IMR-90 (cell line): ENCODE measurements around the gene ZNF229. TPM values are rescaled to one million over a fixed set of nuclear protein-coding genes. Genes with fewer than 3 reads are reported as not detected.

Experiments used
- polyA plus RNA-seq, 3 experiments: library from polyadenylated mRNA; depleted of rRNA; stranded (reverse); fragments of >200 nt; gene quantifications; 2 replicates each; pipeline ENCODE4 v1.2.3, GENCODE V29; 2012; ENCODE audit warnings: low replicate concordance in 1 of 3
- total RNA-seq: library from RNA; depleted of rRNA; stranded (reverse); fragments of >200 nt; gene quantifications from 2 replicates; pipeline ENCODE4 v1.2.3, GENCODE V29; 2012; rRNA removed

Gene ZNF229
- total and polyA plus RNA-seq, 2 of the 4 experiments (the other 2 are of a cell fraction): 3.4 to 17.6 TPM

Other genes with a start within 250 kb of the ZNF229 start
- 17.8 and 19.2 TPM in 2 replicates for gene ZNF227, start 235.9 kb downstream of the ZNF229 start, total RNA-seq
- 3.4 and 4.9 TPM in 2 replicates for gene ZNF227, start 235.9 kb downstream of the ZNF229 start, polyA plus RNA-seq (2012; rRNA removed)
- gene ZNF233, start 188.6 kb downstream of the ZNF229 start, total RNA-seq: 0.56 and 0.72 TPM in 2 replicates
- 0.26 and 0.39 TPM in 2 replicates for gene ZNF233, start 188.6 kb downstream of the ZNF229 start, polyA plus RNA-seq (2012; rRNA removed)
- gene ZNF235, start 143.4 kb downstream of the ZNF229 start, total RNA-seq: 3.0 and 3.1 TPM in 2 replicates
- gene ZNF235, start 143.4 kb downstream of the ZNF229 start, polyA plus RNA-seq (2012; rRNA removed): 0.77 and 0.80 TPM in 2 replicates
- gene ZNF112, start 91.8 kb downstream of the ZNF229 start, total RNA-seq: 7.7 and 10.3 TPM in 2 replicates
- gene ZNF112, start 91.8 kb downstream of the ZNF229 start, polyA plus RNA-seq (2012; rRNA removed): 1.4 and 2.1 TPM in 2 replicates
- gene ZNF285, start 46.9 kb downstream of the ZNF229 start, total RNA-seq: 5.0 and 5.9 TPM in 2 replicates
- 1.4 and 1.8 TPM in 2 replicates for gene ZNF285, start 46.9 kb downstream of the ZNF229 start, polyA plus RNA-seq (2012; rRNA removed)
- 9.7 and 26.3 TPM in 2 replicates for gene ZNF180, start 52.0 kb upstream of the ZNF229 start, total RNA-seq
- 2.8 and 3.4 TPM in 2 replicates for gene ZNF180, start 52.0 kb upstream of the ZNF229 start, polyA plus RNA-seq (2012; rRNA removed)
- not detected in 2 replicates for gene CEACAM20, start 81.2 kb upstream of the ZNF229 start, total RNA-seq
- gene CEACAM20, start 81.2 kb upstream of the ZNF229 start, polyA plus RNA-seq (2012; rRNA removed): not detected in 2 replicates
- under 0.01 TPM in 1 of 2 replicates, not detected in the other for gene IGSF23, start 165.1 kb upstream of the ZNF229 start, total RNA-seq
- 0.26 and 0.27 TPM in 2 replicates for gene IGSF23, start 165.1 kb upstream of the ZNF229 start, polyA plus RNA-seq (2012; rRNA removed)
- gene PVR, start 195.4 kb upstream of the ZNF229 start, total RNA-seq: 93.0 and 106 TPM in 2 replicates
- gene PVR, start 195.4 kb upstream of the ZNF229 start, polyA plus RNA-seq (2012; rRNA removed): 117 and 122 TPM in 2 replicates
- 0.56 and 0.72 TPM in 2 replicates for gene CEACAM19, start 223.0 kb upstream of the ZNF229 start, total RNA-seq
- 9.3 and 10.3 TPM in 2 replicates for gene CEACAM19, start 223.0 kb upstream of the ZNF229 start, polyA plus RNA-seq (2012; rRNA removed)